ENCODE data around the gene TEX53.

DNA sequence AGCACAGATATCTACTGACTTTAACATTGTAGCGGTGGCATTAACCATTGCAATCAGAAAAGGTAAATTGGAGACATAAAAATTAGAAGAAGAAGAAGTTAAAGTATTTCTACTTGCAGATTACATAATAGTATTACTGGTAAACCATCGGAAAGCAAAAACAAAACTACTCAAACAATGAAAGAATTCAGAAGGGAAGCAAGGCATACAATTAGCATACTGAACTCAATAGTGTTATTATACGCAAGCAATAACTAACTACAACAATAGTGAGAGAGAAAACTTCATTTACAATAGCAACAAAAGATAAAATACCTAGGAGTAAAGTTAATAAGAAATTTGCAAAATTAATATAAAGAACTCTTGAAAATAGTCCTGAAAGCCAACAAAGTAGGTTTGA, 6.6 kb upstream of the TEX53 start:
- TF ChIP-seq, protein P1, sequence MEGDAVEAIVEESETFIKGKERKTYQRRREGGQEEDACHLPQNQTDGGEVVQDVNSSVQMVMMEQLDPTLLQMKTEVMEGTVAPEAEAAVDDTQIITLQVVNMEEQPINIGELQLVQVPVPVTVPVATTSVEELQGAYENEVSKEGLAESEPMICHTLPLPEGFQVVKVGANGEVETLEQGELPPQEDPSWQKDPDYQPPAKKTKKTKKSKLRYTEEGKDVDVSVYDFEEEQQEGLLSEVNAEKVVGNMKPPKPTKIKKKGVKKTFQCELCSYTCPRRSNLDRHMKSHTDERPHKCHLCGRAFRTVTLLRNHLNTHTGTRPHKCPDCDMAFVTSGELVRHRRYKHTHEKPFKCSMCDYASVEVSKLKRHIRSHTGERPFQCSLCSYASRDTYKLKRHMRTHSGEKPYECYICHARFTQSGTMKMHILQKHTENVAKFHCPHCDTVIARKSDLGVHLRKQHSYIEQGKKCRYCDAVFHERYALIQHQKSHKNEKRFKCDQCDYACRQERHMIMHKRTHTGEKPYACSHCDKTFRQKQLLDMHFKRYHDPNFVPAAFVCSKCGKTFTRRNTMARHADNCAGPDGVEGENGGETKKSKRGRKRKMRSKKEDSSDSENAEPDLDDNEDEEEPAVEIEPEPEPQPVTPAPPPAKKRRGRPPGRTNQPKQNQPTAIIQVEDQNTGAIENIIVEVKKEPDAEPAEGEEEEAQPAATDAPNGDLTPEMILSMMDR (IDR thresholded peaks at IDR 0.05; ENCODE audit: borderline replicate concordance, extremely low read depth, low read length, poor library complexity, severe bottlenecking): no peak
- TF ChIP-seq EZH2 (IDR thresholded peaks at IDR 0.05; ENCODE audit: borderline replicate concordance, low read depth, low read length, severe bottlenecking): no peak
